Measurements from ENCODE around the gene ALDH4A1.

DNA sequence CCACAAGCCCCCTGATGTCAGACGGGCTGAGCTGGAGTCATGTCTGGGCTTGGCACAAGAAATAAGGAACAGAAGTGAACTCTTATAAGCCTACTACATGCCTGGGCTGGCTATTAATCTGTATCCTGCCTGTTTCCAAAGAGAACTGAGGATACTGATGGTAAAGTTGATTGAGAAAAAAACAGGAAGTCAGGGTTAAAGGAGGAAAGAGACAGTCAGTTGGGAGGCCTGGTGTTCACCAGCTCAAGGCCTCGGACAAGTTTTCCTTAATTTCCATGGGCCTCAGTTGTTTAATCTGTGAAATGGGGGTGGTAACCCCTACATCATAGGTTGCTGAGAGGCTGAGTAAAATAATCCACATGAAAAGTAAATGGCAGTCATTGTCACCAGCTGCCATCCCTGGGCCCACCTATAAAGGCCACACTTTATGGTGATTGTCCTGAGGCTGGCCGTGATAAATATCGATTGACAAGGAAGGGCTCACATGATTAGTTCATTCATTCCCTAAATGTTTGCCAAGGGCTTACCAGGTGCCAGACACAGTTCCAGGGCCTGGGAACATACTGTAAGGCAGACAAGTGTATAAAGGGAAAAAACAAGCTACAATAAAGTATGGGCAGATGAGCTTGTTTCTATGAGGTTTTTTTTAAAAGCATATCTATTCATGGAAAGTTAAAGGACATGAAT lies 2.8 kb downstream of the ALDH4A1 start:
- no peak for TF ChIP-seq NR1H2 (CRISPR knock-in tag; IDR thresholded peaks at IDR 0.05)
- TF ChIP-seq, protein P1, sequence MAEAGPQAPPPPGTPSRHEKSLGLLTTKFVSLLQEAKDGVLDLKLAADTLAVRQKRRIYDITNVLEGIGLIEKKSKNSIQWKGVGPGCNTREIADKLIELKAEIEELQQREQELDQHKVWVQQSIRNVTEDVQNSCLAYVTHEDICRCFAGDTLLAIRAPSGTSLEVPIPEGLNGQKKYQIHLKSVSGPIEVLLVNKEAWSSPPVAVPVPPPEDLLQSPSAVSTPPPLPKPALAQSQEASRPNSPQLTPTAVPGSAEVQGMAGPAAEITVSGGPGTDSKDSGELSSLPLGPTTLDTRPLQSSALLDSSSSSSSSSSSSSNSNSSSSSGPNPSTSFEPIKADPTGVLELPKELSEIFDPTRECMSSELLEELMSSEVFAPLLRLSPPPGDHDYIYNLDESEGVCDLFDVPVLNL (CRISPR knock-in tag; IDR thresholded peaks at IDR 0.05; ENCODE audit: borderline replicate concordance, low read depth): no peak
- TF ChIP-seq, protein P2, sequence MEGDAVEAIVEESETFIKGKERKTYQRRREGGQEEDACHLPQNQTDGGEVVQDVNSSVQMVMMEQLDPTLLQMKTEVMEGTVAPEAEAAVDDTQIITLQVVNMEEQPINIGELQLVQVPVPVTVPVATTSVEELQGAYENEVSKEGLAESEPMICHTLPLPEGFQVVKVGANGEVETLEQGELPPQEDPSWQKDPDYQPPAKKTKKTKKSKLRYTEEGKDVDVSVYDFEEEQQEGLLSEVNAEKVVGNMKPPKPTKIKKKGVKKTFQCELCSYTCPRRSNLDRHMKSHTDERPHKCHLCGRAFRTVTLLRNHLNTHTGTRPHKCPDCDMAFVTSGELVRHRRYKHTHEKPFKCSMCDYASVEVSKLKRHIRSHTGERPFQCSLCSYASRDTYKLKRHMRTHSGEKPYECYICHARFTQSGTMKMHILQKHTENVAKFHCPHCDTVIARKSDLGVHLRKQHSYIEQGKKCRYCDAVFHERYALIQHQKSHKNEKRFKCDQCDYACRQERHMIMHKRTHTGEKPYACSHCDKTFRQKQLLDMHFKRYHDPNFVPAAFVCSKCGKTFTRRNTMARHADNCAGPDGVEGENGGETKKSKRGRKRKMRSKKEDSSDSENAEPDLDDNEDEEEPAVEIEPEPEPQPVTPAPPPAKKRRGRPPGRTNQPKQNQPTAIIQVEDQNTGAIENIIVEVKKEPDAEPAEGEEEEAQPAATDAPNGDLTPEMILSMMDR (IDR thresholded peaks at IDR 0.05): no peak
- TF ChIP-seq OVOL2 (CRISPR knock-in tag; IDR thresholded peaks at IDR 0.05; ENCODE audit: borderline replicate concordance): no peak
- TF ChIP-seq NFE2L1 (CRISPR knock-in tag; IDR thresholded peaks at IDR 0.05): no peak
- TF ChIP-seq, protein P3, sequence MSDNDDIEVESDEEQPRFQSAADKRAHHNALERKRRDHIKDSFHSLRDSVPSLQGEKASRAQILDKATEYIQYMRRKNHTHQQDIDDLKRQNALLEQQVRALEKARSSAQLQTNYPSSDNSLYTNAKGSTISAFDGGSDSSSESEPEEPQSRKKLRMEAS (CRISPR knock-in tag; IDR thresholded peaks at IDR 0.05): no peak
- no peak for TF ChIP-seq JUN (CRISPR knock-in tag; IDR thresholded peaks at IDR 0.05)
- TF ChIP-seq FOXJ3 (CRISPR knock-in tag; IDR thresholded peaks at IDR 0.05; ENCODE audit: borderline replicate concordance): no peak
- no peak for TF ChIP-seq ZNF138 (CRISPR knock-in tag; conservative IDR thresholded peaks at IDR 0.05)
- no peak for TF ChIP-seq TCF7 (CRISPR knock-in tag; IDR thresholded peaks at IDR 0.05; ENCODE audit: low read depth)
- TF ChIP-seq SP1 (CRISPR knock-in tag; conservative IDR thresholded peaks at IDR 0.05): no peak
- TF ChIP-seq, protein P4, sequence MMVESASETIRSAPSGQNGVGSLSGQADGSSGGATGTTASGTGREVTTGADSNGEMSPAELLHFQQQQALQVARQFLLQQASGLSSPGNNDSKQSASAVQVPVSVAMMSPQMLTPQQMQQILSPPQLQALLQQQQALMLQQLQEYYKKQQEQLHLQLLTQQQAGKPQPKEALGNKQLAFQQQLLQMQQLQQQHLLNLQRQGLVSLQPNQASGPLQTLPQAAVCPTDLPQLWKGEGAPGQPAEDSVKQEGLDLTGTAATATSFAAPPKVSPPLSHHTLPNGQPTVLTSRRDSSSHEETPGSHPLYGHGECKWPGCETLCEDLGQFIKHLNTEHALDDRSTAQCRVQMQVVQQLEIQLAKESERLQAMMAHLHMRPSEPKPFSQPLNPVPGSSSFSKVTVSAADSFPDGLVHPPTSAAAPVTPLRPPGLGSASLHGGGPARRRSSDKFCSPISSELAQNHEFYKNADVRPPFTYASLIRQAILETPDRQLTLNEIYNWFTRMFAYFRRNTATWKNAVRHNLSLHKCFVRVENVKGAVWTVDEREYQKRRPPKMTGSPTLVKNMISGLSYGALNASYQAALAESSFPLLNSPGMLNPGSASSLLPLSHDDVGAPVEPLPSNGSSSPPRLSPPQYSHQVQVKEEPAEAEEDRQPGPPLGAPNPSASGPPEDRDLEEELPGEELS (CRISPR knock-in tag; IDR thresholded peaks at IDR 0.05): no peak
- no peak for TF ChIP-seq PRRX2 (CRISPR knock-in tag; IDR thresholded peaks at IDR 0.05)
- TF ChIP-seq TP53 (CRISPR knock-in tag; IDR thresholded peaks at IDR 0.05): no peak
